Kidney epithelial cell (primary cell): ENCODE data around the gene RADIL. TPM values are rescaled to one million over a fixed set of nuclear protein-coding genes. Genes with fewer than 3 reads are reported as not detected.

Experiments
- DNase-seq: peaks from one replicate; pipeline ENCODE4 v3.0.0-alpha.2; 2010; ENCODE audit warnings: low read depth
- H3K27me3 ChIP-seq: 2 replicates; pipeline ENCODE4 v1.6.0; 2011; ENCODE audit warnings: low read length; ENCODE audit not compliant: control insufficient read depth, insufficient read depth
- H3K36me3 ChIP-seq: 2 replicates; pipeline ENCODE4 v1.5.1; 2011; ENCODE audit warnings: low read length; ENCODE audit not compliant: control insufficient read depth, insufficient read depth
- H3K4me3 ChIP-seq: 2 replicates; pipeline ENCODE4 v1.5.1; 2011; ENCODE audit warnings: low read depth, mild to moderate bottlenecking, control low read depth, low read length
- total RNA-seq: library from RNA; depleted of rRNA; stranded (reverse); fragments of >200 nt; gene quantifications from 2 replicates; pipeline ENCODE4 v1.2.3, GENCODE V29; 2015
- TF ChIP-seq, protein P1 (sequence below): IDR thresholded peaks from 2 replicates; pipeline ENCODE4 v1.5.1; 2011; ENCODE audit warnings: mild to moderate bottlenecking, moderate library complexity, low read length, control low read depth, inconsistent platforms; ENCODE audit not compliant: insufficient read depth, poor library complexity, severe bottlenecking

Gene RADIL
- total RNA-seq, 1 donor from 2014 or later = 3.5 TPM

DNA sequence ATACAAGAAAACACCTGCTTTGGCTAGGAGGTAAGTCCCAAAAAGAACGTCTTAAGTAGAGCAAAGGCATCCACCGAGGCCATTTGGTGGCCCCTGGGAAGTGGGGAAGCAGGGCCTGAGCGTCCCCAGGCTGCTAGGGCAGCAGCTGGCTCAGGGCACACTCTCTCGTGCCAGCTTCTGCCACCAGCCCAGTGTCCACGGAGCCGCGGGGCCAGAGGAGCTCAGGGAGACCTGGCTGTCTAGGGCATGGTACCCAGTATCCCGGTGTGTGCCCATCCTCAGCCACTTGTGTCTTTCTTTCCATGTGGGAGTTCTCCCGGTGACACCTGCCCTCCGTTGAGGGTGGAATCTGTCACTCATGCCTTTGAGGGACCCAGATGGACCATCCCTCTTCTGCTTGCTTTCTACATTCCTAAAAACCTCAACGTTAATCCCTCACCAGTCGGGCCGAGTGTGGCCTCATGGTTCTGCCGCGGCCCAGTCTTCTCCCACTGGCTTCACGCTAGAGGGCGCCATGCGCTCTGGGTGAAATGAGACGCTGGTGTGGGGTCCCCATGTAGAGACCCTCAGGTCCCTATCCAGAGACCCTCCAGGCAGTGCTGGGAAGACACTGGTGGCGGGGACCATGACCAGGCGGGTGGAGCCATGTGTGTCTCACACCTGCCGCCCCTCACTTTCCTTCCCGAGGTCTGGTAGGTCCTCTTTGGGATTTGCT, 117.6 kb downstream of the RADIL start:
- no peak overlapping the region for H3K4me3 ChIP-seq
- no peak for DNase-seq
- peaks cover 3% of the 10 kb centered on the region for H3K36me3 ChIP-seq
- TF ChIP-seq, protein P1, sequence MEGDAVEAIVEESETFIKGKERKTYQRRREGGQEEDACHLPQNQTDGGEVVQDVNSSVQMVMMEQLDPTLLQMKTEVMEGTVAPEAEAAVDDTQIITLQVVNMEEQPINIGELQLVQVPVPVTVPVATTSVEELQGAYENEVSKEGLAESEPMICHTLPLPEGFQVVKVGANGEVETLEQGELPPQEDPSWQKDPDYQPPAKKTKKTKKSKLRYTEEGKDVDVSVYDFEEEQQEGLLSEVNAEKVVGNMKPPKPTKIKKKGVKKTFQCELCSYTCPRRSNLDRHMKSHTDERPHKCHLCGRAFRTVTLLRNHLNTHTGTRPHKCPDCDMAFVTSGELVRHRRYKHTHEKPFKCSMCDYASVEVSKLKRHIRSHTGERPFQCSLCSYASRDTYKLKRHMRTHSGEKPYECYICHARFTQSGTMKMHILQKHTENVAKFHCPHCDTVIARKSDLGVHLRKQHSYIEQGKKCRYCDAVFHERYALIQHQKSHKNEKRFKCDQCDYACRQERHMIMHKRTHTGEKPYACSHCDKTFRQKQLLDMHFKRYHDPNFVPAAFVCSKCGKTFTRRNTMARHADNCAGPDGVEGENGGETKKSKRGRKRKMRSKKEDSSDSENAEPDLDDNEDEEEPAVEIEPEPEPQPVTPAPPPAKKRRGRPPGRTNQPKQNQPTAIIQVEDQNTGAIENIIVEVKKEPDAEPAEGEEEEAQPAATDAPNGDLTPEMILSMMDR = peak; percentile 44
- no peaks in the 10 kb centered on the region for H3K27me3 ChIP-seq

DNA sequence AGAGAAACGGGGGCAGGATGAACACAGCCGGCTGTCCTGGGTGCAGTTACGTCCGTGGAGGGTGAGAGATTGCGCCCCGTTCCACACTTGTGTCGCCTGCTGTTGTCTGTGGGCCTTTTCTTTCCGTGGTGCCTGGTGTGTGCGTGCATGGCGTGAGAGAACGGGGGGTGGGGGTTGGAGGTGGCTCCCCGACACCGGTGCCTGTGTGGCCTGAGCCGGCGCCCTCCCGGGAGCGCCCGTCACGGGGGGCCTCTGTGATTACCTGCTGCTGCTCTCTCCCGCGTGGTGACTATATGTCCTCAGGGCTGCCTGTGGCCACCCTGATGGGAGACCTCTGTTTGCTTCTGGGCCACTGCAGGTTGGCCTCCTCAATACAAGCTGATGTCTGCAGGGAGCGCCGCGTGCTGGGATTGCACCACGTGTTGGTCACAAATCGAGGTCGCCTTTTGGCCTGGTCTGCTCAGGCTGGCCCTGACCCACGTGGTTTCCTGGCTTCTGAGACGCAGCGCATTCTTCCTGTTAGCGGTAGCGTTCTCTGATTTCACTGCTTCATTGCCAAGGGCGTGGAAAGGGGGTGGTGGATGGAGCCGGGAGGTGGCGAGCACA, 119.0 kb downstream of the RADIL start:
- TF ChIP-seq, protein P1 = no peak
- Histone ChIP-seq H3K36me3 (peaks cover 3% of the 10 kb centered on the region), H3K4me3 (no peak overlapping the region), H3K27me3 (no peaks in the 10 kb centered on the region)
- DNase-seq = no peak

DNA sequence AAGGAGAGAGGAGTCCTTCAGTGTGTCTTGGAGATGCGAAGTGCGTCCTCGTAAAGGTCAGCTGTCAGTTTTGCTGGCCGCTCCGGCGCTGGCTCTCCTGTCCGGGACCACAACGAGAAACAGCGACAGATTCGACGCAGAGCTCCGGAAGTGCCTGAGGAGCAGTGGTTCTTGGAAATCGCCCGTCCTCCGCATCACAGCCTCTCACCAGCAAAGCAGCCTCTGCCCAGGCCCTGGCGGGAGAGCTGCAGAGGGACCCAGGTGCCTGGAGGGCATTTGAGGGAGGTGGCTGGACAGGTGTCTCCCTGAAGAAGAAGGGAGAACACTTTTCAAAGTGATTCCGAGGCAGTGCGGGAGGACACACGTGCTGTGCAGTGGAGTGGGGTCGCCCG, 119.7 kb downstream of the RADIL start:
- Histone ChIP-seq H3K36me3 (peaks cover 3% of the 10 kb centered on the region), H3K4me3 (no peak overlapping the region), H3K27me3 (no peaks in the 10 kb centered on the region)
- DNase-seq = no peak
- TF ChIP-seq, protein P1 = no peak

DNA sequence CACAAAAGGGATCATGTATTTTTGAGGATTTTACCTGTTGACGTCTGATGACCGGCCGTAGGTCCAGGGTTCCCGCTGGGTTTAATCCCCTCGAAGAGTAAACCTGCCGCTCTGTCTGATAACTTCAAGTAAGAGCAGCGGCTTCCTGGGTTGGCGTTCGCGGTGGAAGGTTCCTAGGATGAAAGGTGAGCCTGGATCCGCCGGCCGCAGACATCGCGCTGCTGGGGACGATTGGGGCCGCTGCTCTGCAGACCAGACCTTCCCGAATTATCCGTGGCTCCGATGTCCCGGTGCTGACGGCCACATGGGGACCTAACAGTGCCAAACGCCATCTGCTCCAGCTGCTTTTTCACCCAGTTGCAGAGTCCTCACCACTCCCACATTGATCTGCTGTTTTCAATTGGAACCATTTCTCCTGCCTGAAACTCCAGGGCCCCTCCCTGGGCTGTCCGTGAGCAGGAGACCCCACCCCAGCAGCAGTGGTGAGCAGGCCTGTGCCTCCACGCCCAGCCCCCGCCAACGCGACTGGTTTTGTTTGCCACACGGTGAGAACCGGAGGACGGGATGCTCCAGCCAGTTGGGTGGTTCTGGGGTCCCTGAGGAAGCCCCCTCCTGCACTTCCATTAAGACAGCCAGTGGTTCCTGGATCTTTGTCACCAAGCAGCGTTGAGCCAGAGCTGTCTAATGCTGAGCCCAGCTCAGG, 120.3 kb downstream of the RADIL start:
- TF ChIP-seq, protein P1 = no peak
- peaks cover 3% of the 10 kb centered on the region for H3K36me3 ChIP-seq
- DNase-seq = no peak
- H3K4me3 ChIP-seq = no peak overlapping the region
- no peaks in the 10 kb centered on the region for H3K27me3 ChIP-seq

DNA sequence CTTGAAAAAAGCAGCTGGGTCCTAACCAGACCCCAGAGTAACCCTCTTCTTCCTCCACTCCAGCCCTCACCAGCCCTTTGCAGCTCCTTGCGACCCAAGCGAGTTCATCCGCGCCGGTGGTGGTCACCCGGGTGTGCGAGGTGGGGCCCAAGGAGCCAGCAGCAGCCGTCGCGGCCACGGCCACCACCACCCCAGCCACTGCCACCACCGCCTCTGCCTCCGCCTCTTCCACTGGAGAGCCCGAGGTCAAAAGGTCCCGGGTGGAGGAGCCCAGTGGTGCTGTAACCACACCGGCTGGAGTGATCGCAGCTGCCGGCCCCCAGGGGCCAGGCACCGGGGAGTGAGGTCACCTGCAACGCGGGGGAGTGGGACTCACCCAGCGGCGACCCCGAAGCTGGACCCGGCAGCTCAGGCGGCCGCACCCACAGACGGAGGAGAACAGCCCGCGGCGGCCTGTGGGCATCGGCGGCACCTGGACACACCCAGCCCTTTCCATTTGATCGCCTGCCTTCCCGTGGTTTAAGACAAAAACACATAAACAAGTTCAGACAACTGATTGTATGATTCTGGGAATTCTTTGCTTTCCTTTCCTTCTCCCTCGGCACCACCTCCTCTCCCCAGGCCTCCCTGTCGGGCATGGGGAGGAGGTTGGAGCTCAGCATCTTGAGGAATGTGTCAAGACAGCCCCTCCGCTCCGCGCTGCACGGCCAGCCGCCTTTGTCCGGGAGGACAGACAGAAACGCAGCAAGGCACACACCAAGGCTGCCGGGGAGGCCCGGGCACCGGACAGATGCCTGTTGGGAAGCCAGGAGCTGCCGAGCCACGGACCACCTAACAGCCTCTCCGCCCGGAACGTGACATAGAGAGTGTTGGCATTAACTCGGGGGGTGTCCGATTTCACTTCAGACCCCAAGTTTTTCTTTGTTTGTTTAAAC, 121.1 kb downstream of the RADIL start:
- DNase-seq = no peak
- Histone ChIP-seq H3K27me3 (no peaks in the 10 kb centered on the region), H3K4me3 (no peak overlapping the region), H3K36me3 (peaks cover 3% of the 10 kb centered on the region)
- TF ChIP-seq, protein P1 = no peak
